HEK293 (cell line): ENCODE results near the gene NOL9.

Experiments
- ZBTB1 ChIP-seq: fragments of 450-650 bp; formaldehyde crosslinking; IDR thresholded peaks from 2 replicates; pipeline ENCODE4 v1.5.1; 2016; ENCODE audit warnings: missing biosample characterization, missing genetic modification characterization
- ZBTB20 ChIP-seq: fragments of 450-650 bp; formaldehyde crosslinking; IDR thresholded peaks from 2 replicates; pipeline ENCODE4 v1.5.1; 2016; ENCODE audit warnings: missing biosample characterization, missing genetic modification characterization
- ZNF510 ChIP-seq: fragments of 450-650 bp; formaldehyde crosslinking; IDR thresholded peaks from 2 replicates; pipeline ENCODE4 v1.5.1; 2018; ENCODE audit warnings: mild to moderate bottlenecking, missing genetic modification characterization, missing biosample characterization; ENCODE audit not compliant: insufficient replicate concordance
- TF ChIP-seq, protein P1 (sequence below): fragments of 450-650 bp; formaldehyde crosslinking; IDR thresholded peaks from 2 replicates; pipeline ENCODE4 v1.5.1; 2016; ENCODE audit warnings: missing biosample characterization, missing genetic modification characterization
- TF ChIP-seq, protein P2 (sequence below): fragments of 450-650 bp; formaldehyde crosslinking; IDR thresholded peaks from 2 replicates; pipeline ENCODE4 v1.5.1; 2016; ENCODE audit warnings: missing biosample characterization, missing genetic modification characterization
- TF ChIP-seq, protein P3 (sequence below): fragments of 450-650 bp; formaldehyde crosslinking; IDR thresholded peaks from 2 replicates; pipeline ENCODE4 v1.5.1; 2016; ENCODE audit warnings: missing biosample characterization, missing genetic modification characterization
- TF ChIP-seq, protein P4 (sequence below): fragments of 450-650 bp; formaldehyde crosslinking; IDR thresholded peaks from 2 replicates; pipeline ENCODE4 v1.5.1; 2017; ENCODE audit warnings: missing biosample characterization, missing genetic modification characterization

DNA sequence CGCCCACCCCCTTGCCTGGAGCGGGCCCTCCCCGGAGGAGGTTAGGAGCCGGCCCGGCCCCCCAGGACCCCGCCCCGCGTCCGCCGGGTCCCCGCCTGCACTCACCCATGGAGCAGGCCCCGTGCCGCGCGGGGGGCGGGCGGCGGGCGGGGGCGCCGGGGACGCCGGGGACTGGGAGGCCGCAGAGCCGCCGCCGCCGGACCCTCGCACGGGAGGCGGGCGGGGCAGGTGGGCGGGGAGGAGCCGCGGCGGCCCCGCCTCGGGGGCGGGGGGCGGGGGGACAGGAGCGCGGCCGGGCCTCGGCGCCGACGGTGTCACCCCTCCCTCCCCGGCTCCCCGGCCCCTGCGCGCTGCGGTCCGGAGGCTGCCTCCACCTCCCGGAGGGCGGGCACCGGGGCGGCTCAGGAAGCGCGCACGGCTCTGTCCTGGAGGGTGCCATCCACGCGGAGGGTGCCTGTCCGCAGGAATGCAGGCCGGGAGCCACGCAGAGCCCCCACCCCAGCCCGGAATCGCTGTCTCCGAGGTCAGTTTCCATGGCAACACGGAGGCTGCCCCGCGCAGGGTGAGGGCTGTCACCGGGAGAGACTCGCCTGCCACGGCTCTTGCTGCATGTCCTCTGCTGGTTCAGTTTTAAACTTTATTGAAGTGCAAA, 57.0 kb downstream of the NOL9 start:
- TF ChIP-seq, protein P1, sequence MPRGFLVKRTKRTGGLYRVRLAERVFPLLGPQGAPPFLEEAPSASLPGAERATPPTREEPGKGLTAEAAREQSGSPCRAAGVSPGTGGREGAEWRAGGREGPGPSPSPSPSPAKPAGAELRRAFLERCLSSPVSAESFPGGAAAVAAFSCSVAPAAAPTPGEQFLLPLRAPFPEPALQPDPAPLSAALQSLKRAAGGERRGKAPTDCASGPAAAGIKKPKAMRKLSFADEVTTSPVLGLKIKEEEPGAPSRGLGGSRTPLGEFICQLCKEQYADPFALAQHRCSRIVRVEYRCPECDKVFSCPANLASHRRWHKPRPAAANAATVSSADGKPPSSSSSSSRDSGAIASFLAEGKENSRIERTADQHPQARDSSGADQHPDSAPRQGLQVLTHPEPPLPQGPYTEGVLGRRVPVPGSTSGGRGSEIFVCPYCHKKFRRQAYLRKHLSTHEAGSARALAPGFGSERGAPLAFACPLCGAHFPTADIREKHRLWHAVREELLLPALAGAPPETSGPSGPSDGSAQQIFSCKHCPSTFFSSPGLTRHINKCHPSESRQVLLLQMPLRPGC (tag by site-specific recombination), result no peak
- TF ChIP-seq, protein P2, sequence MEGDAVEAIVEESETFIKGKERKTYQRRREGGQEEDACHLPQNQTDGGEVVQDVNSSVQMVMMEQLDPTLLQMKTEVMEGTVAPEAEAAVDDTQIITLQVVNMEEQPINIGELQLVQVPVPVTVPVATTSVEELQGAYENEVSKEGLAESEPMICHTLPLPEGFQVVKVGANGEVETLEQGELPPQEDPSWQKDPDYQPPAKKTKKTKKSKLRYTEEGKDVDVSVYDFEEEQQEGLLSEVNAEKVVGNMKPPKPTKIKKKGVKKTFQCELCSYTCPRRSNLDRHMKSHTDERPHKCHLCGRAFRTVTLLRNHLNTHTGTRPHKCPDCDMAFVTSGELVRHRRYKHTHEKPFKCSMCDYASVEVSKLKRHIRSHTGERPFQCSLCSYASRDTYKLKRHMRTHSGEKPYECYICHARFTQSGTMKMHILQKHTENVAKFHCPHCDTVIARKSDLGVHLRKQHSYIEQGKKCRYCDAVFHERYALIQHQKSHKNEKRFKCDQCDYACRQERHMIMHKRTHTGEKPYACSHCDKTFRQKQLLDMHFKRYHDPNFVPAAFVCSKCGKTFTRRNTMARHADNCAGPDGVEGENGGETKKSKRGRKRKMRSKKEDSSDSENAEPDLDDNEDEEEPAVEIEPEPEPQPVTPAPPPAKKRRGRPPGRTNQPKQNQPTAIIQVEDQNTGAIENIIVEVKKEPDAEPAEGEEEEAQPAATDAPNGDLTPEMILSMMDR (tag by site-specific recombination), result no peak
- TF ChIP-seq, protein P3, sequence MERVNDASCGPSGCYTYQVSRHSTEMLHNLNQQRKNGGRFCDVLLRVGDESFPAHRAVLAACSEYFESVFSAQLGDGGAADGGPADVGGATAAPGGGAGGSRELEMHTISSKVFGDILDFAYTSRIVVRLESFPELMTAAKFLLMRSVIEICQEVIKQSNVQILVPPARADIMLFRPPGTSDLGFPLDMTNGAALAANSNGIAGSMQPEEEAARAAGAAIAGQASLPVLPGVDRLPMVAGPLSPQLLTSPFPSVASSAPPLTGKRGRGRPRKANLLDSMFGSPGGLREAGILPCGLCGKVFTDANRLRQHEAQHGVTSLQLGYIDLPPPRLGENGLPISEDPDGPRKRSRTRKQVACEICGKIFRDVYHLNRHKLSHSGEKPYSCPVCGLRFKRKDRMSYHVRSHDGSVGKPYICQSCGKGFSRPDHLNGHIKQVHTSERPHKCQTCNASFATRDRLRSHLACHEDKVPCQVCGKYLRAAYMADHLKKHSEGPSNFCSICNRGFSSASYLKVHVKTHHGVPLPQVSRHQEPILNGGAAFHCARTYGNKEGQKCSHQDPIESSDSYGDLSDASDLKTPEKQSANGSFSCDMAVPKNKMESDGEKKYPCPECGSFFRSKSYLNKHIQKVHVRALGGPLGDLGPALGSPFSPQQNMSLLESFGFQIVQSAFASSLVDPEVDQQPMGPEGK (tag by site-specific recombination), result peak; percentile 72
- TF ChIP-seq ZBTB20 (tag by site-specific recombination) (peak; percentile 46; the same call in 1 of the 2 replicates), ZNF510 (tag by site-specific recombination) (no peak), ZBTB1 (no peak)
- TF ChIP-seq, protein P4, sequence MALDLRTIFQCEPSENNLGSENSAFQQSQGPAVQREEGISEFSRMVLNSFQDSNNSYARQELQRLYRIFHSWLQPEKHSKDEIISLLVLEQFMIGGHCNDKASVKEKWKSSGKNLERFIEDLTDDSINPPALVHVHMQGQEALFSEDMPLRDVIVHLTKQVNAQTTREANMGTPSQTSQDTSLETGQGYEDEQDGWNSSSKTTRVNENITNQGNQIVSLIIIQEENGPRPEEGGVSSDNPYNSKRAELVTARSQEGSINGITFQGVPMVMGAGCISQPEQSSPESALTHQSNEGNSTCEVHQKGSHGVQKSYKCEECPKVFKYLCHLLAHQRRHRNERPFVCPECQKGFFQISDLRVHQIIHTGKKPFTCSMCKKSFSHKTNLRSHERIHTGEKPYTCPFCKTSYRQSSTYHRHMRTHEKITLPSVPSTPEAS, result no peak
